Epithelial cell of esophagus (primary cell): ENCODE measurements around the gene CGREF1.

Experiments
- DNase-seq: peaks from one replicate; pipeline ENCODE4 v3.0.0; 2010; ENCODE audit warnings: low read depth
- H3K4me3 ChIP-seq: 2 replicates; pipeline ENCODE4 v1.5.1; 2011; ENCODE audit warnings: mild to moderate bottlenecking, low read length, control low read depth
- TF ChIP-seq, protein P1 (sequence below): IDR thresholded peaks from 2 replicates; pipeline ENCODE4 v1.5.1; 2011; ENCODE audit warnings: low read depth, mild to moderate bottlenecking, low read length, control low read depth, inconsistent platforms; ENCODE audit not compliant: insufficient read depth; ENCODE audit errors: missing control alignments

The CGREF1 gene, protein sequence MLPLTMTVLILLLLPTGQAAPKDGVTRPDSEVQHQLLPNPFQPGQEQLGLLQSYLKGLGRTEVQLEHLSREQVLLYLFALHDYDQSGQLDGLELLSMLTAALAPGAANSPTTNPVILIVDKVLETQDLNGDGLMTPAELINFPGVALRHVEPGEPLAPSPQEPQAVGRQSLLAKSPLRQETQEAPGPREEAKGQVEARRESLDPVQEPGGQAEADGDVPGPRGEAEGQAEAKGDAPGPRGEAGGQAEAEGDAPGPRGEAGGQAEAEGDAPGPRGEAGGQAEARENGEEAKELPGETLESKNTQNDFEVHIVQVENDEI

DNA sequence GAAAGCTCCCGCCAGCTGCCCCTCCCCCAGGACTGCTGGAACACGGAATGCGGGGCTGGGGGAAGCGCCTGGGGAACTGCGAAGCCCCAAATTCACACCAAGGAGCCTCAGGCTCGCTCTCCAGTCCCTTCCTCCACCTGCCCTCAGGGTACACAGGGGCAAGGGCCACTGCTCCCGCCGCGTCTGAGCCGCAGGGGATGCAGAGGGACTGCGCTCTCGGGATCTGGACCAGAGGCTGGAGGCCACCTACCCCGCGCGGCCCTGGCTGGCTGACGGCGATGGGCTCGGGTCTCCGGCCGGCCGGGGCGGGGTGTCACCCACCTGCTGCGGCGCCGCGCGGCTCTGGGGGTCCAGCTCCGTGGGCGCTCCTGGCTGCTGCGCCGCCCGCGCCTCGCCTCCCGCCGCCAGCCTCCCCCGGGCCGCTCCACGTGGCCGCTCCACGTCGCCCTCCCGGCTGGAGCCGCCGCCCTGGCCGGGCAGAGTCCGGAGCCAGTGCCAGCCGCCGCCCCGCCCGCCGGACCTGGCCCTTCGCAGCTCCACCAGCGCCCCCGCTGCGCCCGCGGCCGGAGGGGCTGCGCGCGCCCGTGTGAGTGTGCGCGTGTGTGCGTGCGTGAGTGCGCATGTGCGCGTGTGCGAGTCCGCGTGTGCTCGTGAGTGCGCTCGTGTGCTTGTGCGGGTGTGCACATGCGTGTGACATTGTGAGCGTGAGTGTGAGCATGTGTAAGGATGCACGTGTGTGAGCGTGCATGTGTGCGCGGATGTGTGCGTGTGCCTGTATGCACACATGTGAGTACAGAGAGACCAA lies at the start of gene CGREF1:
TSS of gene CGREF1 (minus strand) at position 604 of the 805 bp plus-strand sequence. CDS start 14,762 bp downstream, outside the sequence.
- TF ChIP-seq, protein P1, sequence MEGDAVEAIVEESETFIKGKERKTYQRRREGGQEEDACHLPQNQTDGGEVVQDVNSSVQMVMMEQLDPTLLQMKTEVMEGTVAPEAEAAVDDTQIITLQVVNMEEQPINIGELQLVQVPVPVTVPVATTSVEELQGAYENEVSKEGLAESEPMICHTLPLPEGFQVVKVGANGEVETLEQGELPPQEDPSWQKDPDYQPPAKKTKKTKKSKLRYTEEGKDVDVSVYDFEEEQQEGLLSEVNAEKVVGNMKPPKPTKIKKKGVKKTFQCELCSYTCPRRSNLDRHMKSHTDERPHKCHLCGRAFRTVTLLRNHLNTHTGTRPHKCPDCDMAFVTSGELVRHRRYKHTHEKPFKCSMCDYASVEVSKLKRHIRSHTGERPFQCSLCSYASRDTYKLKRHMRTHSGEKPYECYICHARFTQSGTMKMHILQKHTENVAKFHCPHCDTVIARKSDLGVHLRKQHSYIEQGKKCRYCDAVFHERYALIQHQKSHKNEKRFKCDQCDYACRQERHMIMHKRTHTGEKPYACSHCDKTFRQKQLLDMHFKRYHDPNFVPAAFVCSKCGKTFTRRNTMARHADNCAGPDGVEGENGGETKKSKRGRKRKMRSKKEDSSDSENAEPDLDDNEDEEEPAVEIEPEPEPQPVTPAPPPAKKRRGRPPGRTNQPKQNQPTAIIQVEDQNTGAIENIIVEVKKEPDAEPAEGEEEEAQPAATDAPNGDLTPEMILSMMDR = no peak
- peak within 1 kb of the TSS; percentile 52 for H3K4me3 ChIP-seq
- DNase-seq = peak; percentile 9

DNA sequence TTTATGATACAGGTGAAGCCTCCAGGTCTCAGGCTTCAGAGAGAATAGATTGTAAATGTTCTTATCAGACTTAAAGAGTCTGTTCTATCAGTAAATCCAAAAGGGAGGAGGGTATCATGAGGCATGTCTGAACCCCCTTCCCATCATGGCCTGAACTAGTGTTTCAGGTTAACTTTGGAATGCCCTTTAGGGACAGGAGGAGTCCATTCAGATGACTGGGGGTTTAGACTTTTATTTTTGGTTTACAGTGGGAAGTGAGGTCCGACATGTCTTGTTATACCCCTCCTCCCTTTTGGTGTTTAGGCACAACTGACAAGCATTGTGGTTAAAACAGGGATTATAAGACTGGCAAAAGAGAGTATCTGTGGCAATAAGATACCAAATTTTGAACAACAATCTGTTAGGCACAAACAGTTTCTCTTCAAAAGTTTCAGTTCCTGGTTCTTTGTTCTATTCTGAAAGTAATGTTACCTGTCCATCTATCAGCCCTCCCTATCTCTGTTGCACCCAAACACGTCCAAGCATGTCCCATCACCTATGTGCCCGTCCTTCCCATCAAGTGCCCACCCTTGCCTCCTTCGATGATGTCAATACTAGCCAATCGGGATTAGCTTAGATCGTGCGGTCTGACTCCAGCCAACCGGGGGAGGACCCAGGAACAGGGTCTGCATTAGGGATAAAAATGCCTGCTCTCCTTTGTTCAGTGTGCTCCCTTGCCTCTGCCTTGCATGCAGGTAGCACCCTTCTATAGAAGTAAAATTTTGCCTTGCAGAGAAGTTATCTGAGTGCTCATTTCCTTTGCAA lies 46.2 kb upstream of the CGREF1 start:
- TF ChIP-seq, protein P1 = no peak

DNA sequence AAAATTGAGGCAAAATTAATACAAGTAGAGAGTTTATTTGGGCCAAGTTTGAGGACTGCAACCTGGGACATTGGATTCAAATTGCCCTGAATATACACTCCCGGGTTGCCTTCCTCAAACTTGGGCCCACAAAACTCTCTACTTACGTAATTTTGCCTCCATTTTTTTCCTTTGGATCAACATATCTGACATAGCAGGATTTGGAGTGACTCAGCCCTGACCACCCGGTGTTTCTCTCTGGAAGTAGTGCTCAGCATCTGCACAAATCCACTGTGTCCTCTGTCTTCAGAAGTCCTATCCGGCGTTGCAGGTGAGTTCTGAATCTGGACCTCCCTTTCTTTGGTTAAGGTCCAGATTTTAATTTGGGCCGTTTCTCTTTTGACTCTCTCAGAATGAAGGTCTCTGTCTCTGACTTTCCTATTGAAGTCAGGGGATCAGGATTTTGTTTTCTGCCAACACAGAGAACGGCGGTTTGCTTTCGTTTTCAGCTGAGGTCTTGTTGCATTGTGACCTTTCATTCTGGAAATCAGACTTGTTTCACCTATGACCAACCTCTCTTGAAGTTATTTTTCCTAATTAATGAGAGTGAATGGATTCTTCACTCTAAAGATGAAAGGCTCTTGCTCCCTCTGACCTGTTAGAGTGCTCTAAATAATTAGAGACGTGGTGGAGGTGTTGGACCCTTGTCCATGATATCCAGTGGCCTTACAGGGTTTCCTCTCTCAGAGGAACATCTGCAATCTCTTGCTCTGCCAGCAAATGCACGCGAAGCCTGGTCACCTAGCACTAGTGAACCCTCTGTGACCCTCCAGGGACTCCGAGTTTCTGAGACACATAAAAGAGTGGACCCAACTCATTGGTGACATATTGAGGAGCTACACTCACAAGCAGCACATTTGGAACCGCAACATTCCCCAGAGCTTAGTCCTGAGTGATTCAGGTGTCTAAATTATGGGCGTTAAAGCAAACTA lies 43.5 kb upstream of the CGREF1 start:
- DNase-seq = no peak
- TF ChIP-seq, protein P1 = no peak
- H3K4me3 ChIP-seq = no peak overlapping the region

More for the DNA sequence above, 46.2 kb upstream of the CGREF1 start:
- DNase-seq = no peak
- no peak overlapping the region for H3K4me3 ChIP-seq

DNA sequence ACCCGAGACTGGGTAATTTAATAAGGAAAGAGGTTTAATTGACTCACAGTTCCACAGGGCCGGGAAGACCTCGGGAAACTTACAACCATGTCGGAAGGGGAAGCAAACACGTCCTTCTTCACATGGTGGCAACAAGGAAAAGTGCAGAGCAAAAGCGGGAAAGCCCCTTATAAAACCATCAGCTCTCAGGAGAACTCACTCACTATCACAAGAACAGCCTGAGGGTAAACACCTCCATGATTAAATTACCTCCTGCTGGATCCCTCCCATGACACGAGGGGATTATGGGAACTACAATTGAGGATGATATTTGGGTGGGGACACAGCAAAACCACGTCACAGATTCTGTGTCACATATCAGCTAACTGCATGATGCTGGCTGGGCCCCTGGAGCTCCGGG lies 41.3 kb upstream of the CGREF1 start:
- H3K4me3 ChIP-seq = no peak overlapping the region
- TF ChIP-seq, protein P1 = no peak
- DNase-seq = no peak

DNA sequence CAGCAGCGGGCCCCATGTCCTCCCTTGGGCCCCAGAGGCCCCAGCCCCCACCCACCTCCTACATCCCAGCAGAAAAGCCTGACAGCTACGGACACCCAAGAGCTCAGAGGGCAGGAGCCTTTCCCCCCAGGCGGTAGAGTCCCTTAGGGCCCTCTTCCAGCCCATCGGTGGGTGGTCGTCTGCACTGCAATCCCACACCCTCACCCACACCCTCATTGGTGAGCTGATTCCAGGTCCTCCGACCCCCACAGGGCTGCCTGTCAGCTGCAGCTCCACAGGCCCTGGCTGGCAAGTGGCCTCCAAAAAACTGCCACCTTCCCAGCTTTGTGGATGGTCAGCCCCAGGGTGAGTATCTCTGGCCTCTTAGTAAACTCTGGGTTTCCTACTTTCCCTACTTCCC lies 40.3 kb upstream of the CGREF1 start:
- DNase-seq = no peak
- H3K4me3 ChIP-seq = no peak overlapping the region
- TF ChIP-seq, protein P1 = no peak

DNA sequence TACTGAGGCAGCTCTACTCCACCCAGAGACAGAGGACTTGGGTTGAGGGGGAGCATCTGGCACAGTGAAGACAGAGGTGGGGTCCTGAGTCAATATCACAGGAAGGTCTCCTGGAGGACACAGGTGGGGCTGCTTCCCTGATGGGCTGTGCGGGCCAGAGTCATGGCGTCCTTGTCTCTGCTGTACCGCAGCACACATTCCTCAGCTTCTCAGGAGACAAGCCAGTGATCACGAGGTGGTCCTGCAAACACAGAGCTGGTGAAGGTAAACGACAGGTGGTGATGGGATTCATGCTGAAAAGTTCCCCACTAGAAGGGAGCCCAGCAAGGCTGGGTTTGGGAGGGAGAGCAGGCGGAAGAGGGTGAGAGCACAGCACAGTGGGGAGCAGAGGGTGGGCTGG lies 39.5 kb upstream of the CGREF1 start:
- TF ChIP-seq, protein P1 = no peak
- no peak for DNase-seq
- no peak overlapping the region for H3K4me3 ChIP-seq
